Left lung (tissue), 10 donors: ENCODE measurements around the gene TXNDC9. TPM values are rescaled to one million over a fixed set of nuclear protein-coding genes. Genes with fewer than 3 reads are reported as not detected.
"Not testable (repeated sequence)": the region's sequence is repeated elsewhere in the genome, so short reads cannot be mapped to it uniquely, and the experiment has no call there.

ENCODE experiments used
- ATAC-seq: fragments of 200-7000 bp; cut with Tn5 transposase; one replicate; pipeline ENCODE4 v1.9.1; 2020; ENCODE audit warnings: moderate library complexity
- DNase-seq, 4 donors: peaks; one replicate each; pipeline ENCODE4 v3.0.0-alpha.2; 2013 to 2020
- H3K27ac ChIP-seq, 2 donors: fragments of 200-600 bp; sonication (generic) in 1 of 2; one replicate each; pipeline versions ENCODE4 v1.5.0 to v1.8.0; 2020 to 2021
- H3K27me3 ChIP-seq, 2 donors: fragments of 200-600 bp; sonication (generic) in 1 of 2; one replicate each; pipeline versions ENCODE4 v1.5.0 to v1.8.0; 2020 to 2021
- H3K36me3 ChIP-seq, 2 donors: fragments of 200-600 bp; sonication (generic) in 1 of 2; one replicate each; pipeline versions ENCODE4 v1.5.0 to v1.8.0; 2020 to 2021
- H3K4me1 ChIP-seq, 2 donors: fragments of 200-600 bp; one replicate each; pipeline ENCODE4 v1.8.0; 2021
- H3K4me3 ChIP-seq, 2 donors: fragments of 200-600 bp; sonication (generic) in 1 of 2; one replicate each; pipeline versions ENCODE4 v1.5.0 to v1.8.0; 2020 to 2021; ENCODE audit warnings: mild to moderate bottlenecking in 1 of 2
- H3K9me3 ChIP-seq, 2 donors: fragments of 200-600 bp; sonication (generic) in 1 of 2; one replicate each; pipeline versions ENCODE4 v1.5.0 to v1.8.0; 2020 to 2021
- CTCF ChIP-seq, 2 donors: fragments of 200-600 bp; sonication (generic) in 1 of 2; IDR thresholded peaks; one replicate each; pipeline versions ENCODE4 v1.5.0 to v1.8.0; 2021; ENCODE audit warnings: antibody characterized with exemption in 2 of 2
- intact Hi-C, 2 donors: fragments of 100-400 bp; cut with DNase I; formaldehyde crosslinking; loops; one replicate each; pipeline versions ENCODE4 v1.11.2 to v1.14.2; 2022
- polyA plus RNA-seq, 6 donors: library from polyadenylated mRNA; unstranded; fragments of 120-200 nt; gene quantifications; one replicate each; pipeline ENCODE4 v1.2.1, GENCODE V29; 2013; ENCODE audit not compliant: insufficient read length in 6 of 6
- total RNA-seq, 2 donors: library from RNA; stranded (reverse); fragmentation: NEBNext Ultra II Directional; extraction: Animal tissue kit (Norgen Biotek cat#: 25700); gene quantifications; one replicate each; pipeline ENCODE4 v1.2.1, GENCODE V29; 2021
- donor health status: DM: no; HTN: yes; CAD: no.
- donor health status: DM: no; HTN: no; CAD: no.

Gene TXNDC9
- total and polyA plus RNA-seq, 8 donors = 27.2 to 43.7 (median 35.7) TPM

- TF ChIP-seq CTCF (IDR thresholded peaks at IDR 0.05) = no peak
- peaks cover 0 to 92% of the 10 kb centered on the region in 2 donors for H3K36me3 ChIP-seq
- no peak for ATAC-seq
- no peaks in the 10 kb centered on the region for H3K27me3 ChIP-seq
- intact Hi-C loops = no loop called here
- H3K27ac ChIP-seq = no peak overlapping the region
- H3K4me3 ChIP-seq = no peak overlapping the region
- DNase-seq = no peak
- H3K9me3 ChIP-seq = no peaks in the 10 kb centered on the region
- H3K4me1 ChIP-seq = no peaks in the 10 kb centered on the region
These were observed 41.7 kb upstream of the TXNDC9 start for GRCh38 chr2:99377879-99378278.

DNA sequence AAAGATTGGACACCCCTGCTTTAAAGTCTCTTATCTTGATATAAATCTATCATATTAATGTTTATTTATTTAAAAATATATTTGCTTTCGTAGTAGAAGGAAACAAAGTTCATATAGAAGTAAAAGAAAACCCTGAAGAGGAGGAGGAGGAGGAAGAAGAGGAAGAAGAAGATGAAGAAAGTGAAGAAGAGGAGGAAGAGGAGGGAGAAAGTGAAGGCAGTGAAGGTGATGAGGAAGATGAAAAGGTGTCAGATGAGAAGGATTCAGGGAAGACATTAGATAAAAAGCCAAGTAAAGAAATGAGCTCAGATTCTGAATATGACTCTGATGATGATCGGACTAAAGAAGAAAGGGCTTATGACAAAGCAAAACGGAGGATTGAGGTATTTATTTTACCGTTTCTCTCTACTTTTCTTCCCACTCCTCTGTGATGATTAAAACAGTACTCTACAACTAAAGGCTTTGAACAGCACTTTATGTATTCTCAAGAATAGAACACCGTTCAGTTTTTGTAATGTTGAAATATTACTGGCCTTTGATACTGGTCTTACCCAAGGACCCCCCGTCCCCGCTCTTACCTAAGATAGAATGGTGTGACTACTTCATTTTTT is 40.2 kb upstream of the TXNDC9 start:
- peaks cover 0 to 93% of the 10 kb centered on the region in 2 donors for H3K36me3 ChIP-seq
- DNase-seq (no peak), ATAC-seq (no peak)

GRCh38 chr2:99374747-99375146 is 38.6 kb upstream of the TXNDC9 start:
- Histone ChIP-seq H3K4me3 (no peak overlapping the region), H3K27me3 (no peaks in the 10 kb centered on the region), H3K36me3 (peaks cover 0 to 92% of the 10 kb centered on the region in 2 donors), H3K4me1 (no peaks in the 10 kb centered on the region), H3K27ac (no peak overlapping the region), H3K9me3 (no peaks in the 10 kb centered on the region)
- no peak for ATAC-seq
- intact Hi-C loops = no loop called here
- no peak for DNase-seq
- TF ChIP-seq CTCF (IDR thresholded peaks at IDR 0.05) = no peak

More for the DNA sequence above, 40.2 kb upstream of the TXNDC9 start:
- H3K9me3 ChIP-seq = no peaks in the 10 kb centered on the region
- H3K27me3 ChIP-seq = no peaks in the 10 kb centered on the region
- H3K4me3 ChIP-seq = no peak overlapping the region
- no peaks in the 10 kb centered on the region for H3K4me1 ChIP-seq
- no peak overlapping the region for H3K27ac ChIP-seq
- no peak for TF ChIP-seq CTCF (IDR thresholded peaks at IDR 0.05)
- intact Hi-C loops = no loop called here

DNA sequence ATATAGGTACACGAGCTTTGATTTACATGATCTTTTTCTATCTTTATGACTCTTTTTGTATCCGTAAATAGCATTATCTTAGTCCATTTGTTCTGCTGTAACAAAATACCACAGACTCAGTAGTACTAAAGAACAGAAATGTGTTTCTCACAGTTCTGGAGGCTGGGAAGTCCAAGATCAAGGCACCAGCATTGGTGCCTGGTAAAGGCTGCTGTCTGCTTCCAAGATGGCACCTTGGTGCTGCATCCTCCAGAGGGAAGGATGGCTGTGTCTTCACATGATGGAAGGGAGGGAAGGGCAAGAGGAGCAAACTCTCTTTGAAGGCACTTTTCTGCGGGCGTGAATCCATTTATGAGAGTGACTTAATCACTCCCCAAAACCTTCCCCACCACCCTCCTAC is 37.0 kb upstream of the TXNDC9 start:
- no peak for TF ChIP-seq CTCF (IDR thresholded peaks at IDR 0.05)
- no peak for DNase-seq
- no peak overlapping the region for H3K4me3 ChIP-seq
- intact Hi-C loops = no loop called here
- H3K9me3 ChIP-seq = no peaks in the 10 kb centered on the region
- peaks cover 0 to 97% of the 10 kb centered on the region in 2 donors for H3K36me3 ChIP-seq
- H3K27me3 ChIP-seq = no peaks in the 10 kb centered on the region
- H3K27ac ChIP-seq = no peak overlapping the region
- no peaks in the 10 kb centered on the region for H3K4me1 ChIP-seq
- ATAC-seq = no peak

DNA sequence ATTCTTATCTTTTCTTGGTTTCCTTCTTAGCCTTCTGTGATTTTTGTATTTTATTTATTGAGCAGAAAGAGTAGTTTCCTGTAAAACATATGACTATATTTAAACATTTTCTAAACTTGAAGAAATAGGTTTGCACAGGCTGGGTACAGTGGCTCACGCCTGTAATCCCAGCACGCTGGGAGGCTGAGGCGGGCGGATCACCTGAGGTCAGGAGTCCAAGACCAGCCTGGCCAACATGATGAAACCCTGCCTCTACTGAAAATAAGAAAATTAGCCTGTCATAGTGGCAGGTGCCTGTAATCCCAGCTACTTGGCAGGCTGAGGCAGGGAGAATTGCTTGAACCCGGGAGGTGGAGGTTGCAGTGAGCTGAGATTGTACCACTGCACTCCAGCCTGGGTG is 32.7 kb upstream of the TXNDC9 start:
- H3K4me1 ChIP-seq, ATAC-seq, intact Hi-C loops, DNase-seq, H3K9me3 ChIP-seq, H3K4me3 ChIP-seq, H3K27ac ChIP-seq, H3K27me3 ChIP-seq: not testable (repeated sequence)
- peaks cover 0 to 97% of the 10 kb centered on the region in 2 donors for H3K36me3 ChIP-seq

GRCh38 chr2:99365661-99366060 is 29.5 kb upstream of the TXNDC9 start:
- no peak overlapping the region for H3K4me3 ChIP-seq
- H3K27me3 ChIP-seq = no peaks in the 10 kb centered on the region
- H3K9me3 ChIP-seq = no peaks in the 10 kb centered on the region
- H3K27ac ChIP-seq = no peak overlapping the region
- DNase-seq (no peak), ATAC-seq (no peak)
- H3K4me1 ChIP-seq = no peaks in the 10 kb centered on the region
- peaks cover 0 to 98% of the 10 kb centered on the region in 2 donors for H3K36me3 ChIP-seq
- intact Hi-C loops = no loop called here
- no peak for TF ChIP-seq CTCF (IDR thresholded peaks at IDR 0.05)
